HFFc6 (cell line): ENCODE measurements around the gene KLHDC2. TPM values are rescaled to one million over a fixed set of nuclear protein-coding genes. Genes with fewer than 3 reads are reported as not detected.

Experiments
- DNase-seq: peaks from one replicate; pipeline ENCODE4 v3.0.0-alpha.2; 2018
- H3K27ac Mint-ChIP-seq: 2 replicates; pipeline ENCODE4 v1.8.0; 2020; ENCODE audit warnings: mild to moderate bottlenecking, mixed read lengths
- H3K27me3 Mint-ChIP-seq: 2 replicates; pipeline ENCODE4 v1.8.0; 2021; ENCODE audit warnings: mild to moderate bottlenecking, moderate library complexity, mixed read lengths; ENCODE audit not compliant: insufficient read depth
- H3K36me3 Mint-ChIP-seq: 2 replicates; pipeline ENCODE4 v1.8.0; 2021; ENCODE audit warnings: low read depth, mixed read lengths
- H3K4me1 Mint-ChIP-seq: 2 replicates; pipeline ENCODE4 v1.8.0; 2020; ENCODE audit warnings: low read depth, mixed read lengths
- H3K4me3 Mint-ChIP-seq: 2 replicates; pipeline ENCODE4 v1.8.0; 2020; ENCODE audit warnings: mild to moderate bottlenecking, moderate library complexity, mixed read lengths
- H3K9me3 Mint-ChIP-seq: 2 replicates; pipeline ENCODE4 v1.8.0; 2020; ENCODE audit warnings: mild to moderate bottlenecking, mixed read lengths
- CTCF ChIP-seq: fragments of 200-600 bp; sonication (generic); IDR thresholded peaks from 2 replicates; pipeline ENCODE4 v1.5.0; 2021; ENCODE audit warnings: antibody characterized with exemption, mild to moderate bottlenecking
- total RNA-seq, 6 experiments: library from RNA; stranded (reverse); fragmentation: NEBNext Ultra II Directional; extraction: Animal tissue kit (Norgen Biotek cat#: 25700); gene quantifications; 2 replicates in 1 of 6; 3 replicates in 5 of 6; pipeline ENCODE4 v1.2.3, GENCODE V29; 2021

Gene KLHDC2
- total RNA-seq, 6 experiments from 2014 or later, result 29.8 to 35.5 (median 33.8) TPM

GRCh38 chr14:49816844-49817243 lies 48.9 kb downstream of the KLHDC2 start:
- Mint-ChIP-seq H3K4me1 (no peaks in the 10 kb centered on the region), H3K36me3 (peaks cover 72% of the 10 kb centered on the region), H3K27me3 (no peaks in the 10 kb centered on the region; the same call in 1 of the 2 replicates), H3K9me3 (peaks cover 5% of the 10 kb centered on the region; the same call in 1 of the 2 replicates), H3K27ac (no peak overlapping the region), H3K4me3 (no peak overlapping the region)
- no peak for TF ChIP-seq CTCF
- DNase-seq, result no peak

- DNase-seq, result no peak
- peaks cover 5% of the 10 kb centered on the region; the same call in 1 of the 2 replicates for H3K9me3 Mint-ChIP-seq
- H3K36me3 Mint-ChIP-seq, result peaks cover 60% of the 10 kb centered on the region
- H3K27ac Mint-ChIP-seq, result no peak overlapping the region
- no peak overlapping the region for H3K4me3 Mint-ChIP-seq
- no peaks in the 10 kb centered on the region; the same call in 1 of the 2 replicates for H3K27me3 Mint-ChIP-seq
- H3K4me1 Mint-ChIP-seq, result no peaks in the 10 kb centered on the region
- TF ChIP-seq CTCF, result no peak
Observed at GRCh38 chr14:49820176-49820575, 52.2 kb downstream of the KLHDC2 start.

GRCh38 chr14:49828640-49829039 lies 60.7 kb downstream of the KLHDC2 start:
- H3K36me3 Mint-ChIP-seq, result peaks cover 45% of the 10 kb centered on the region

More at GRCh38 chr14:49828640-49829039, 60.7 kb downstream of the KLHDC2 start:
- TF ChIP-seq CTCF, result no peak
- Mint-ChIP-seq H3K27ac (no peak overlapping the region), H3K4me1 (no peaks in the 10 kb centered on the region), H3K4me3 (no peak overlapping the region), H3K27me3 (no peaks in the 10 kb centered on the region), H3K9me3 (no peaks in the 10 kb centered on the region)
- no peak for DNase-seq

Other genes starting within 250 kb of the KLHDC2 start
- gene RPS29, start 181.8 kb upstream of the KLHDC2 start, total RNA-seq, result 1,000 to 10,000 TPM in 4 of 6 experiments, 100 to 1,000 TPM in 2; 743 to 1,241 (median 1,080) TPM
- gene LRR1, start 169.2 kb upstream of the KLHDC2 start, total RNA-seq, result 10 to 100 TPM; 15.2 to 26.5 (median 25.5) TPM
- 100 to 1,000 TPM; 170 to 254 (median 211) TPM for gene RPL36AL, start 147.5 kb upstream of the KLHDC2 start, total RNA-seq
- 10 to 100 TPM; 61.8 to 73.8 (median 64.4) TPM for gene MGAT2, start 147.4 kb upstream of the KLHDC2 start, total RNA-seq
- 1 to 10 TPM; 5.8 to 8.7 (median 6.2) TPM for gene DNAAF2, start 132.9 kb upstream of the KLHDC2 start, total RNA-seq
- 10 to 100 TPM in 2 of 6 experiments, 1 to 10 TPM in 4; 4.5 to 11.6 (median 8.7) TPM for gene POLE2, start 79.9 kb upstream of the KLHDC2 start, total RNA-seq
- gene KLHDC1, start 75.0 kb upstream of the KLHDC2 start, total RNA-seq, result 1 to 10 TPM in 5 of 6 experiments, under 1 TPM in 1; 0.97 to 1.6 (median 1.2) TPM
- gene NEMF, start 84.6 kb downstream of the KLHDC2 start, total RNA-seq, result 10 to 100 TPM; 55.5 to 69.7 (median 56.9) TPM
- 100 to 1,000 TPM in 1 of 6 experiments, 10 to 100 TPM in 5; 92.2 to 111 (median 94.7) TPM for gene ARF6, start 124.9 kb downstream of the KLHDC2 start, total RNA-seq